ENCODE data around the gene DCUN1D4.
"Not testable (repeated sequence)": the region's sequence is repeated elsewhere in the genome, so short reads cannot be mapped to it uniquely, and the experiment has no call there.

DCUN1D4 gene

DNA sequence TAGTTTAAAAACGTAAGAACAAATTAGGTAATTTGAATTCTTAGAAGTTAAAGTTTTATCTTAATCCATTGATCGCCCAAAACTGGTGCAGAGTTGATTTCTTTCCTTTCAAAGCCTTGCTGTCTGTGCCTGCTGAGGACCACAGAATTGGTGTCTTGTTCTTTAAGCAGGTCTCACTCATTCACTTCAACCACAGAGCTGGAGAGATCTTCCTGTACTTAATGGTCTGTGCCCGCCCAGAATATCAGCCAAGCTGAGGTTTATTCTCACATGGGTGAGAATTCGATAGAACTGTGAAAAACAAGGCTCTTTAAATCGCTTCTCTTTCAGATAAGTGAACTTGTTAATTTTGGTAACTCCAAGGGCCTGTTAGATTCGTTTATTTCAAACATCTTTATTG lies 31.6 kb downstream of the DCUN1D4 start:
- Histone ChIP-seq H3K4me3 (ENCODE audit: low read length) (no peak overlapping the region), H3K36me3 (ENCODE audit: insufficient read depth, low read depth, low read length) (peaks cover 87% of the 10 kb centered on the region), H3K9ac (ENCODE audit: low read depth, low read length) (no peak overlapping the region), H3K4me1 (ENCODE audit: insufficient read depth, low read length) (no peaks in the 10 kb centered on the region), H3K27ac (ENCODE audit: low read length) (no peak overlapping the region), H3K27me3 (ENCODE audit: insufficient read depth, low read length) (no peaks in the 10 kb centered on the region), H3K9me3 (ENCODE audit: insufficient read depth, low read depth, low read length) (no peaks in the 10 kb centered on the region)

DNA sequence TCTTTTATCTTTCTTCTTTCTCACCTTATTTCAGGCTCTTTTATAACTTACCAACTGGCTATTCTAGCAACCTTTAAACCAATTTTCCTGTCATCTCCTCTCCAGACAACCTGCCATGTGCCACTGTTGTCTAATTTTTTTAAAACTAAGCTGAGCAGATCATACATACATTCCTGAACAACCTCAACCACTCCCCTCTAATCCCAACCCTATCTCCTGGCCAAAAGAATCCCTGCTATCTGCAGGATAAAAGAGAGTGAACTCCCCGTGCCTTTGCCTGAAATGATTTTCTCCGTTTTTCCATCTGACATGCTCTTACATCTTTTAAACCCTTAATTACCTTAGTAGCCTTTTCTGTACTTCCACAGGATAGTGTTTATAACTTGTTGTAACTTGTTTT lies 35.5 kb downstream of the DCUN1D4 start:
- Histone ChIP-seq H3K36me3 (ENCODE audit: insufficient read depth, low read depth, low read length) (peaks cover 83% of the 10 kb centered on the region), H3K27ac (ENCODE audit: low read length) (no peak overlapping the region), H3K4me1 (ENCODE audit: insufficient read depth, low read length) (no peaks in the 10 kb centered on the region), H3K9ac (ENCODE audit: low read depth, low read length) (no peak overlapping the region), H3K27me3 (ENCODE audit: insufficient read depth, low read length) (no peaks in the 10 kb centered on the region), H3K4me3 (ENCODE audit: low read length) (no peak overlapping the region), H3K9me3 (ENCODE audit: insufficient read depth, low read depth, low read length) (no peaks in the 10 kb centered on the region)

DNA sequence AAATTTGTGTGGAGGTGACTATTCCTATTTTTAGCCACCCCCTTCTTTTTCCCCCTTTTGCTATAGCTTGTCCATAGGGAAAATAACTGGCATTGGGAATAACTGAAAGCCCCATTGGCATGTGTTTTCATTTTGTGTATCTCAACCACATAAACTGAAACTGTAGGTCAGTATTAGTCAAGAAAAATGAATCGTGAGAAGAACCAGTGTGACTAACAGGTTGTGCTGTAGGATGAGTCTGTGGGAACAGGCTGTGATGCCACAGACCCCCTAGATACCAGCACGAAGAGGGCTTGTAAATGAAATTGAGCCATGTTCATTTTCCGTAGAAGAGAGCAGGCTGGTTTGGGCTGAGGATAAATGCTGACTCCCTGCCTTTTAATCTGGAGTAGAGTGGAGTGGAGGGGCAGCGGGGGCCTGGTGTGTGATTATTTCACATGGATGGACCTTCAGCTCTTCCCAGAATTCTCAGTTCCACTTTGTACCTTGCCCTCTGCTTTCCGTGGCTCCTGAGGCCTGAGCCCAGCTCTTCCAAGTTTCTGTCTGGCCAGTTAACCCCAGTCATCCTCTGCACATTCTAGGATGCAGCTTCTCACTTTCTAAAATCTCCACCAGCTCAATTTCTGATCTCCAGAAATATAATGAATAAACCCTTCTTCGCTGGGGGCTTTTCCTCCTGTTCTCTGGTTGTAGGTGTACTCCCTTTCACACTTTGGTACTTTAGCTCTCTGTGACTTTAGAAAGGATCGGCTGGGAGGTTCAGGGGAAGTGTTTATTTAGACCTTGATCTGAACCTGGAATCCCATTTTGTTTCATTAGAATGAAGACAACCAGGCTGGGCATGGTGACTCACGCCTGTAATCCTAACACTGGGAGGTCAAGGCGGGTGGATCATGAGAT lies 37.3 kb downstream of the DCUN1D4 start:
- Histone ChIP-seq H3K4me3 (ENCODE audit: low read length) (no peak overlapping the region), H3K36me3 (ENCODE audit: insufficient read depth, low read depth, low read length) (peaks cover 65% of the 10 kb centered on the region), H3K9ac (ENCODE audit: low read depth, low read length) (no peak overlapping the region)

DNA sequence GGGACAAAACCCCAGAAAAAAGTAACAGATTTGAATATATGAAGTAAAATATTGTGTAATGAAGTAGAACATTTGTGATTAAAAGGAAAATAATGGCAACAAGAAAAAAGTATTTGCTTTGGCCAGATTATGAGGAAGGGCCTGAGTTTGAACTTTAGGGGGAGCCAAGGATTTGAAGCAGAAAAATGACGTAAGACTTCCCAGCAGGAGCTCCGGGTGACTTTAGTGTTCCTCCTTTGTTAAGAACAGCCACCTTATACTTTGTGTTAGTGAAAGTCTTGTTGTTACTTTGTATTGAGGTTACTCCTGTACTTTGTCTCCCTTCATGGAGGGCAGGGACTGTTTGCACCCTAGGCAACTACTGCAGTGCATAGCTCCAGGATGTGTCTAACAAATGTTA lies 41.1 kb downstream of the DCUN1D4 start:
- Histone ChIP-seq H3K9ac (ENCODE audit: low read depth, low read length) (peak overlapping the region; percentile 10; the same call in 1 of the 2 replicates), H3K27me3 (ENCODE audit: insufficient read depth, low read length) (no peaks in the 10 kb centered on the region), H3K36me3 (ENCODE audit: insufficient read depth, low read depth, low read length) (peaks cover 58% of the 10 kb centered on the region), H3K4me1 (ENCODE audit: insufficient read depth, low read length) (peaks cover 12% of the 10 kb centered on the region; the same call in 1 of the 2 replicates), H3K9me3 (ENCODE audit: insufficient read depth, low read depth, low read length) (no peaks in the 10 kb centered on the region), H3K4me3 (ENCODE audit: low read length) (0 out of 2 replicates have a peak overlapping the region, but pooled peaks have one; percentile 6), H3K27ac (ENCODE audit: low read length) (peak overlapping the region; percentile 22)

More for the DNA sequence above, 37.3 kb downstream of the DCUN1D4 start:
- Histone ChIP-seq H3K27me3 (ENCODE audit: insufficient read depth, low read length) (no peaks in the 10 kb centered on the region), H3K9me3 (ENCODE audit: insufficient read depth, low read depth, low read length) (no peaks in the 10 kb centered on the region), H3K4me1 (ENCODE audit: insufficient read depth, low read length) (peaks cover 12% of the 10 kb centered on the region; the same call in 1 of the 2 replicates), H3K27ac (ENCODE audit: low read length) (no peak overlapping the region)

DNA sequence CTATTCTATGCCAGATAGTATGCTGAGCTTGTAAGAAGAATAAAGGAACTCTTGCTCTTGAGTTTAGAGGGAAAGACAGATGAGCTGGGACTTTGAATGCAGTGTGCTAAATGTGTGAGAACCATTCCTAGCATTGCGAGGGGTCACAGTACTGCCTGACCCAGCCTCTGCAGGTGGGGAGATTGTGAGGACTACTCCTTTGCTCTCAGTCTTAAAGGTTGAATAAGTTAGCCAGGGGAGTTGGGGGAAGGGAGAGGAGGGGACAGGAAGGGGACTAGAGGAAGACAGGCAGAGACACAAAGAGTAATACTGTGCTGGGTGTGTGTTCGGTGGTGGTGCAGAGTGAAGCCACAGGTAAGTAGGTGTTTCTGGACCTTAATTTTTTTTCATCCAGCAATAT lies 41.7 kb downstream of the DCUN1D4 start:
- H3K9ac ChIP-seq (ENCODE audit: low read depth, low read length) = peak overlapping the region; percentile 10; the same call in 1 of the 2 replicates

DNA sequence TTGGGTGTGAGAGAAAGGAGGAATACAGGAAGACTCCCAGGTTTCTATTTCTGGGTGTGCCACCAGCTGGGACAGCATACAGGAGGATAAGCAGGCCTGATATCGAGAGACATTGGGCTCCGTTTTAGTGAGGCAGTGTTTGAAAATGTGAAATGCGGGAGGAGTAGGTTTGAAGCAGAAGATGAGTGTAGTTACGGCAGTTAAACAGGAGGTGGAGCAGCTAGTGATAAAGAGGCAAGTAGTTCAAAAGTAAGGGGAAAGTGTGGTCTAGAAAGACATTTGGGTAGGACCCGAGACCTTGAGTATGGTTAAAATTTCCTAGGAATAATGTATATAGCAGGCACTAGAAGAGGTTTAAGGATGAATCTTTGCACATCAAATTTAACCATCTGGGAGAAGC lies 42.4 kb downstream of the DCUN1D4 start:
- no peak overlapping the region for H3K27ac ChIP-seq (ENCODE audit: low read length)
- peak overlapping the region; percentile 10; the same call in 1 of the 2 replicates for H3K9ac ChIP-seq (ENCODE audit: low read depth, low read length)
- H3K36me3 ChIP-seq (ENCODE audit: insufficient read depth, low read depth, low read length) = peaks cover 59% of the 10 kb centered on the region

More for the DNA sequence above, 41.7 kb downstream of the DCUN1D4 start:
- peak overlapping the region; percentile 22 for H3K27ac ChIP-seq (ENCODE audit: low read length)
- H3K36me3 ChIP-seq (ENCODE audit: insufficient read depth, low read depth, low read length) = peaks cover 58% of the 10 kb centered on the region
- H3K9me3 ChIP-seq (ENCODE audit: insufficient read depth, low read depth, low read length) = no peaks in the 10 kb centered on the region
- peaks cover 12% of the 10 kb centered on the region; the same call in 1 of the 2 replicates for H3K4me1 ChIP-seq (ENCODE audit: insufficient read depth, low read length)
- 0 out of 2 replicates have a peak overlapping the region, but pooled peaks have one; percentile 6 for H3K4me3 ChIP-seq (ENCODE audit: low read length)
- no peaks in the 10 kb centered on the region for H3K27me3 ChIP-seq (ENCODE audit: insufficient read depth, low read length)

DNA sequence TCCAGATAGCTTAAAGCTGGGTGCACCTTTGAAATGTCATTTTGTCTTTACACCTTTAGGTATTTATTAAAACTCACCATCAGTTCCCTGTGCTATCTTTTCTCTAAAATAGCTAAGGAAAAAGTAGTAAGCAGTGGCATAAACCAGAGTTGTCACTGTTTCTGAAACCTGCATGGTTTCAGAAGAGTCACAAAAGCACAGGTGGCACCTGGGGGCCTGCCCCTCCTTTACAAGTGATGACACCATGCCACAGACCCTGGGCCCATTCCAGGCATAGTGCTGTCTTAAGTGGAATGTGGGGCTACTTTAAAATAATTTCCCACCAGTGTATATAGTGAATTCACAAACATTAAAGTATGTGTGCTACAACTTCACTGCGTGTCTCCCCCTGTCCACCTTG lies 47.8 kb downstream of the DCUN1D4 start:
- Histone ChIP-seq H3K9ac (ENCODE audit: low read depth, low read length) (no peak overlapping the region), H3K9me3 (ENCODE audit: insufficient read depth, low read depth, low read length) (no peaks in the 10 kb centered on the region), H3K4me1 (ENCODE audit: insufficient read depth, low read length) (no peaks in the 10 kb centered on the region), H3K36me3 (ENCODE audit: insufficient read depth, low read depth, low read length) (peaks cover 74% of the 10 kb centered on the region), H3K4me3 (ENCODE audit: low read length) (no peak overlapping the region), H3K27ac (ENCODE audit: low read length) (no peak overlapping the region), H3K27me3 (ENCODE audit: insufficient read depth, low read length) (no peaks in the 10 kb centered on the region)

More for the DNA sequence above, 42.4 kb downstream of the DCUN1D4 start:
- no peaks in the 10 kb centered on the region for H3K27me3 ChIP-seq (ENCODE audit: insufficient read depth, low read length)
- H3K4me1 ChIP-seq (ENCODE audit: insufficient read depth, low read length) = peaks cover 12% of the 10 kb centered on the region; the same call in 1 of the 2 replicates
- no peaks in the 10 kb centered on the region for H3K9me3 ChIP-seq (ENCODE audit: insufficient read depth, low read depth, low read length)
- H3K4me3 ChIP-seq (ENCODE audit: low read length) = no peak overlapping the region

DNA sequence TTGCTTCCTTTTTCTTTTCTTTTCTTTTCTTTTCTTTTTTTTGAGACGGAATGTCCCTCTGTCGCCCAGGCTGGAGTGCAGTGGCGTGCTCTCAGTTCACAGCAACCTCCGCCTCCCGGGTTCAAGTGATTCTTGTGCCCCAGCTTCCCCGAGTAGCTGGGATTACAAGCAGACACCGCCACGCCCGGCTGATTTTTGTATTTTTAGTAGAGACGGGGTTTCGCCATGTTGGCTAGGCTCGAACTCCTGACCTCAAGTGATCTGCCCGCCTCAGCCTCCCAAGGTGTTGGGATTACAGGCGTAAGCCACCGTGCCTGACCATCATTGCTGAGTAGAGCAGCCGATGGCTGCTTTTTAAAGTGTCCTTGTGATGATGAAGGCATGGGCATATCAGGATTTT lies 50.4 kb downstream of the DCUN1D4 start:
- H3K9ac ChIP-seq (ENCODE audit: low read depth, low read length); H3K4me3 ChIP-seq (ENCODE audit: low read length); H3K27ac ChIP-seq (ENCODE audit: low read length); H3K4me1 ChIP-seq (ENCODE audit: insufficient read depth, low read length); H3K27me3 ChIP-seq (ENCODE audit: insufficient read depth, low read length); H3K9me3 ChIP-seq (ENCODE audit: insufficient read depth, low read depth, low read length): not testable (repeated sequence)
- H3K36me3 ChIP-seq (ENCODE audit: insufficient read depth, low read depth, low read length) = peaks cover 70% of the 10 kb centered on the region

DNA sequence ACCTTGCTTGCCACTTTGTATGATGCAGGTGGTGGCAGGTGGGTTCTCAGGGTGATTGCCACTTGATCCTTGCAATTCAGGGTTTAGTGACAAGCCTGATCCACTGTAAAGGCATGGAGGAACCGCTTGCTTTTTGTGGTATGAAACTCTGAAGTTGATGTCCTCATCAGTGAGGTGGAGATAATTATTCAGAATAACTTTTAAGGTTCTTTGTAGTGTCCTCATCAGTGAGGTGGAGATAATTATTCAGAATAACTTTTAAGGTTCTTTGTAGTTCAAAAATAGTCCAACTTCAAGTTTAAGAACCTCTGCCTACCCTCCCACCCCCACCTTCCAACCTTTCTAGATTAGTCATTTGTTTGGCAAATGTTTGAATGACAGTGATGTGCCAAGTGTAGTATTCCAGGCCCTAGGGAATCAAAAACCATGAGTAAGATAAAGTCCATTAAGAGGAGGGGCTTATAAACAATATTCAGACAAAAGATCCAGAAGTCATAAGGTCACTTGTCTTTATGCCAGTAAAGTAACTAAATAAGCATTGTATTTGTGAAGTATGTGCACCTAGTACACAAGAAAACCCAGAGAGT lies 51.2 kb downstream of the DCUN1D4 start:
- peaks cover 4% of the 10 kb centered on the region; the same call in 1 of the 2 replicates for H3K4me1 ChIP-seq (ENCODE audit: insufficient read depth, low read length)
- no peaks in the 10 kb centered on the region for H3K9me3 ChIP-seq (ENCODE audit: insufficient read depth, low read depth, low read length)
- no peak overlapping the region for H3K4me3 ChIP-seq (ENCODE audit: low read length)
- no peaks in the 10 kb centered on the region for H3K27me3 ChIP-seq (ENCODE audit: insufficient read depth, low read length)
- no peak overlapping the region for H3K27ac ChIP-seq (ENCODE audit: low read length)
- no peak overlapping the region for H3K9ac ChIP-seq (ENCODE audit: low read depth, low read length)
- H3K36me3 ChIP-seq (ENCODE audit: insufficient read depth, low read depth, low read length) = peaks cover 71% of the 10 kb centered on the region

DNA sequence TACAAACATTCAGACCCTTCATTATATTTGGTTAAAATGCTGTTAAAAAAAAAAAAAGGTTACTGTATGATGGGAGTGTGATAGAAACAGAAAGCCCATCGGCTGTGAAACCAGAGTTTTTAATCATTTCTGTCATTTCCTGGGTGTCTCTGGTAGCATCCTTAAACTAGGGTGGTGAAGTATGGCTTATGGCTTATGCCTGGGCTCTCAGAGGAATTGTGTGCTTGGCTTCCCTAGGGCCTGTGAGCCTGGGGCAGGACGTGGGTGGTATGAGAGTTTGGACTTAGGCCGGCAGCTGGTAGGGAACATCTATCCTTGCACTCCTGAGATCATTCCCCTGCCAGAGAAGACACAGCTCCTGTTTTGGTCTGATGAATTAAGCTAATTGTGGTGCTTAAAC lies 52.2 kb downstream of the DCUN1D4 start:
- Histone ChIP-seq H3K4me3 (ENCODE audit: low read length) (no peak overlapping the region), H3K36me3 (ENCODE audit: insufficient read depth, low read depth, low read length) (peaks cover 71% of the 10 kb centered on the region), H3K9ac (ENCODE audit: low read depth, low read length) (no peak overlapping the region), H3K27me3 (ENCODE audit: insufficient read depth, low read length) (no peaks in the 10 kb centered on the region), H3K27ac (ENCODE audit: low read length) (no peak overlapping the region), H3K4me1 (ENCODE audit: insufficient read depth, low read length) (peaks cover 4% of the 10 kb centered on the region; the same call in 1 of the 2 replicates), H3K9me3 (ENCODE audit: insufficient read depth, low read depth, low read length) (no peaks in the 10 kb centered on the region)

DNA sequence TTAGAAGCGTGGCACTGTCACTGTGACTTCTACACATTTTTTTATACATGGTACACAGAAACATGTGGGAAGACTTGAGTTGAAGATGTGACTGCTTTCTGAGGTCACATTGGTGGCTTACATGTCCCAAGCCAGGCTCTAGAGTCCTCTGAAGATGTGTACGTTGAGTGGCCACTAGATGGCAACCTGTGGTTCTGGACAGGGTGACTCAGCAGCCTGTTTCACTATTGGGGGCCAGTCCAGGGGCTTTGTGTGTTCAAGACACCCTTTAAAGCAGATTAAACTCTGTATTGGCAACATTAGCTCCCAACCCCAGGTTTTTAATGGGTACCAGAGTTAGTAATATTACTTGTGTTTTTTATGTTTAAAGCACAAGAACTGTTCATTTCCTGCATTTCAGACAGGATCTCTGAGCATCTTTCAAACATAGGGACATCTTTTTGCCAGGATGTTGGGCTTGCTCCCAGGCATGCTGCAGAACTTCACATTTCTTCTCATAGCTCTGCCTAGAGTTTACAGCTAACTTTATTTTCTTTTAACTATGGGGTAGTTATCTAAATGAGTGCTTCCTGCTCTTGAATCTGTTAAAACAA lies 53.0 kb downstream of the DCUN1D4 start:
- H3K27ac ChIP-seq (ENCODE audit: low read length) = peak overlapping the region; percentile 82
- H3K9me3 ChIP-seq (ENCODE audit: insufficient read depth, low read depth, low read length) = no peaks in the 10 kb centered on the region
- peaks cover 4% of the 10 kb centered on the region; the same call in 1 of the 2 replicates for H3K4me1 ChIP-seq (ENCODE audit: insufficient read depth, low read length)
- no peak overlapping the region for H3K4me3 ChIP-seq (ENCODE audit: low read length)
- H3K27me3 ChIP-seq (ENCODE audit: insufficient read depth, low read length) = no peaks in the 10 kb centered on the region
- peak overlapping the region; percentile 51; the same call in 1 of the 2 replicates for H3K9ac ChIP-seq (ENCODE audit: low read depth, low read length)
- H3K36me3 ChIP-seq (ENCODE audit: insufficient read depth, low read depth, low read length) = peaks cover 71% of the 10 kb centered on the region
